Stimulated activated memory B cell treated with anti-CD40 and anti-IgM and Interleukin-4, amounts not matched to agents 10 μg/mL and 1 μg/mL and 100 μg/mL, for 72 hours (primary cell): ENCODE results near the gene TRABD2B.

Source experiments
- ATAC-seq: fragments of 150-1000 bp; cut with Tn5 transposase; 2 replicates; pipeline ENCODE4 v1.10.0; 2021
- H3K27ac Mint-ChIP-seq: one replicate; pipeline ENCODE4 v1.8.0; 2022; ENCODE audit warnings: mild to moderate bottlenecking, mixed read lengths
- H3K27me3 Mint-ChIP-seq: one replicate; pipeline ENCODE4 v1.8.0; 2022; ENCODE audit warnings: mixed read lengths
- H3K36me3 Mint-ChIP-seq: one replicate; pipeline ENCODE4 v1.8.0; 2022; ENCODE audit warnings: mixed read lengths
- H3K4me1 Mint-ChIP-seq: one replicate; pipeline ENCODE4 v1.8.0; 2022; ENCODE audit warnings: mixed read lengths
- H3K4me3 Mint-ChIP-seq: one replicate; pipeline ENCODE4 v1.8.0; 2022; ENCODE audit warnings: mild to moderate bottlenecking, moderate library complexity, mixed read lengths
- H3K9me3 Mint-ChIP-seq: one replicate; pipeline ENCODE4 v1.8.0; 2022; ENCODE audit warnings: mixed read lengths

TRABD2B gene

DNA sequence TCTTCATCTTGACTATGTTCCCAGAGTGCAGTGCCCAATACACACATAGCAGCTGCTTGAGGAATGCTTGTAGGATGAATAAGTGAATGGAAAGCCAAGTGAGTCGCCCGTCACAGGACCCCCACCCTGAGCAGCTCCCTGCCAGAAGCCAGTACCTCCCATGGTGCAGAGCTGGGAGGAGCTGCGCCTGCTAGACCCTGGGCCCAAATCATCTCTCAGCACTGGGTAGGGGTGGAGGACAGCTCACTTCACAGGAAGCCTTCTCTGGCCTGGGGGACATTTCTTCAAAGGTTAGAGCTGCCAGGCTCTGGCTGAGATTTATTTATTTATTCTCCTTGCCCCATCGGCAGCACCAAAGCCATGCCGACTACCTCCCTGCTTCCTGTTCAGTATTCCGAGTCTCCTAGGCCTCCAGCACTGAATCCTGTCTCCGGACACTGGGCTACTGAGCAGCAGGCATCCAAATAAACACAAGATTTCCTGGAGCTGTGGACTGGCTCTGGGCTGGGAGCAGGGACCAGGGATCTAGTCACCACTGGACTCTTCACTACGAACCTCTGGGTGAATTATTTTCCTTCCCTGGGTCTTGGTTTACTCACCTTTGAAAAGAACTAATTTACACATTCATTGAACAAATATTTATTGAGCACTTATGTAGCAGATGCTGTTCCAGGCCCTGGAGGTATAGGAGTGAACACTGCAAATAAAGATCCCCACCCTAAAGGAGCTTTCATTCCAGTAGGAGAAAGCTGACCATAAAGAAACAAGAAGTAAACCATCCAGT, 187.7 kb downstream of the TRABD2B start:
- ATAC-seq: no peak
- H3K27ac Mint-ChIP-seq: no peak overlapping the region

DNA sequence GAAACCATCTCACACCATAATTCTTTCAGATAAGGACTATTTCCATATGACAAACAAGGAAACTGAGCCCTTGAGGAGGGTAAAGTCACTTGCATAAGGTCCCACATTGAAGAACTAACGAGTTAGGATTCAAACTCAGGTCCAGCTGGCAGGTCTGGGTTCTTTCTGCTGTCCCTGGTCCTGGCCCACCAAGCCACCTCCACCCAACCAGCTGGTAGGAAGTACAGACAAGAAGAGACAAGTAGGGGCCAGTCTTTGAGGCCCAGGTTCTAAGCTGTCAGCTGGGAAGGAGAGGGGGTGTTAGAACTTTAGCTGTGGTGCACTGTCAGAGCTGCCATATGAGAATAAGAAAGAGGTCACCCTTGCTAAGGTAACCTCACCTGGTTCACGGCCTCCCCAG, 188.6 kb downstream of the TRABD2B start:
- Mint-ChIP-seq H3K27ac (no peak overlapping the region), H3K4me3 (no peak overlapping the region), H3K4me1 (peaks cover 5% of the 10 kb centered on the region), H3K27me3 (peaks cover 17% of the 10 kb centered on the region), H3K9me3 (no peaks in the 10 kb centered on the region), H3K36me3 (no peaks in the 10 kb centered on the region)
- no peak for ATAC-seq

More for the DNA sequence above, 187.7 kb downstream of the TRABD2B start:
- Mint-ChIP-seq H3K4me3 (no peak overlapping the region), H3K27me3 (peaks cover 23% of the 10 kb centered on the region), H3K36me3 (no peaks in the 10 kb centered on the region), H3K9me3 (no peaks in the 10 kb centered on the region), H3K4me1 (peaks cover 5% of the 10 kb centered on the region)

DNA sequence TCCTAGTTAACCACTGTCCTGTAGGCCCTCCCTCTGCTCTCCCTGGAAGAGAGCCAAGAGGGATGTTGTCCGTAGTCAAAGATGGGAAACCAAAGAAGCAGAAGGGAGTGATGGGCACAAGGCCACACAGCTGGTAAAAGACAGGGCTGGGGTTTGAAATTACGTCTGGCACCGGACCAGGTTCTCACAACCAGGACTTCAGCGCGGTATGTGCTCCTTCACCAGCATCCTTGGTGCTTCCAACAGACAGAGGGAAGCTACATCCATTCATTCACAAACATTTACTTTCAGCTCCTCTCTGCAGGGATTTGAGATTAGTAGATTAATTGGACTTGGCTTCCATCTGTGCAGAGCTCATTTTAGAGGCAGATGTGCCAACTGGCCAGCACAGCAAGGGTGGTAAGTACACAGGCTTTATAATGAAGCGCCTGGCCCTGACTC, 191.2 kb downstream of the TRABD2B start:
- H3K9me3 Mint-ChIP-seq: no peaks in the 10 kb centered on the region
- peaks cover 5% of the 10 kb centered on the region for H3K4me1 Mint-ChIP-seq
- no peak overlapping the region for H3K27ac Mint-ChIP-seq
- H3K27me3 Mint-ChIP-seq: peaks cover 15% of the 10 kb centered on the region
- H3K36me3 Mint-ChIP-seq: no peaks in the 10 kb centered on the region
- H3K4me3 Mint-ChIP-seq: no peak overlapping the region
- no peak for ATAC-seq

DNA sequence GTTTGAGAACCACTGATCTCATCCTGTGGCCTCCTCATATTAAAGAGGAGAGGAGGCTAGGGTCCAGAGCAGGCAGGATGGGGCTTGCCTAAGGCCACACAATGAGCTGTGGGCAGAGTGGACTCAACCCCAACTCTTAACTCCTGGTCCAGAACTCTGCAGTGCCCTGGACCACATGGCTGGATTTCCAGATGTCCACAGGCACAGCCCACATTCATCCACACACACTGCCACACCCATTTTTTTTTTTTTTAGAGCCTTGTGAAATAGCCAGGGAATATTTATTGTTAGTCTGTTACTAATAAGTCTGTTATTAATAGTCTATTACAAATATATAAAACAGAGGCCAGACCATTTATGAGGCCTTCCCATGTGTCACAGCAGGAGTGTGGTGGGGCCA, 192.2 kb downstream of the TRABD2B start:
- Mint-ChIP-seq H3K4me3 (no peak overlapping the region), H3K9me3 (no peaks in the 10 kb centered on the region), H3K27ac (no peak overlapping the region), H3K27me3 (peaks cover 5% of the 10 kb centered on the region), H3K36me3 (no peaks in the 10 kb centered on the region), H3K4me1 (peaks cover 5% of the 10 kb centered on the region)
- no peak for ATAC-seq

DNA sequence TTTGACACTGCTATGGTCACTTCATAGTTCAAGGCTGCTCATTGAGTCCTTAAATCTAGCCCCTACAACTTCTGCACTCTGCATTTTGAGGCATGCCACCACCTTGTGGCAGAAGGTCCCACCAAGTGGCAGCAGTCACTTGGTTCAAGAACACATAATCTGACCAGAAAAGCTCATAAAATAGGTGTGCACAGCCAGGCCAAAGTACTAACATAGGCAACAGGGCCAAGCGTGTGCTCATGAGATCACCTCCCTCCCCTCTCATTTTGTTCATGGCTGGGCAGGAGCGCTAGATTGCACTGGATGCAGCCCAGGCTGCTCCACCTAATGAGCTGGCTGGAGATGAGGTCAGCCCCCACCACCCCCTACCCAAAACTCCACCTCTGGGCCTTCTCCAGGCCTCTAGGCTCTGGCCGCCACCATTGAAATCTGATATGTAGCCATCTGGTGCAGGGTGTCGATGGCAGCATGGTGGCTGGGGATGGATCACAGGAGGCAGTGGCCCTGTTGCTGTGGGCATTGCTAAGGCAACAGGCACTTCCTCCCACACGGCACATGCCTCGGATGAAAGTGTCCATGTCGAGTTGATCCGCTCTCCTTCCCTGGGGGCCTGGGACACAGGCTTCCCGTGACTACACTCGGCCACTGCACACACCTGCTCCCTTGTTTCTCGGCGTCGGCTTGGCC, 193.2 kb downstream of the TRABD2B start:
- H3K36me3 Mint-ChIP-seq: no peaks in the 10 kb centered on the region

DNA sequence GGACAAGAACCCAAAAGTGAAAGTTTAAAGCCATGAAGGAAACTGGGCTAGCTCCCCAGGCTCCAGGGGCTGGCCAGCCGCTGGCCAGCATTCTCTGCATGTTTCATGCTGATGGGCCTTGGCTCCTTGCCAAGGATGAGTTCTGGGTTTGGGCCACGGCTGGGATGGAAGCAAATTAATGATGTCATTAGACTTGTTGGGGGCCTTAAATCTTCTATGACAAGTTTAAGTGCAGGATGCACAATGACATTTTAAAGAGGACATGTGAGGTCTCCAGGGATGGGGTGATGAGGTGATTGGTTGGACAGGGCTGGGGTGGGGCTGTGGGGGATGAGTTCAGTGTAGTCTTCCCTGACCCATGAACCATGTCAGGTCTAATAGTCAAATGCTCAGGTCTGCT, 199.6 kb downstream of the TRABD2B start:
- H3K4me1 Mint-ChIP-seq: no peaks in the 10 kb centered on the region
- ATAC-seq: no peak
- H3K4me3 Mint-ChIP-seq: no peak overlapping the region
- peaks cover under 1% of the 10 kb centered on the region for H3K27me3 Mint-ChIP-seq
- no peaks in the 10 kb centered on the region for H3K36me3 Mint-ChIP-seq
- H3K9me3 Mint-ChIP-seq: no peaks in the 10 kb centered on the region
- H3K27ac Mint-ChIP-seq: no peak overlapping the region

More for the DNA sequence above, 193.2 kb downstream of the TRABD2B start:
- ATAC-seq: no peak
- Mint-ChIP-seq H3K4me1 (peaks cover 5% of the 10 kb centered on the region), H3K27me3 (no peaks in the 10 kb centered on the region), H3K4me3 (no peak overlapping the region), H3K9me3 (no peaks in the 10 kb centered on the region), H3K27ac (no peak overlapping the region)

DNA sequence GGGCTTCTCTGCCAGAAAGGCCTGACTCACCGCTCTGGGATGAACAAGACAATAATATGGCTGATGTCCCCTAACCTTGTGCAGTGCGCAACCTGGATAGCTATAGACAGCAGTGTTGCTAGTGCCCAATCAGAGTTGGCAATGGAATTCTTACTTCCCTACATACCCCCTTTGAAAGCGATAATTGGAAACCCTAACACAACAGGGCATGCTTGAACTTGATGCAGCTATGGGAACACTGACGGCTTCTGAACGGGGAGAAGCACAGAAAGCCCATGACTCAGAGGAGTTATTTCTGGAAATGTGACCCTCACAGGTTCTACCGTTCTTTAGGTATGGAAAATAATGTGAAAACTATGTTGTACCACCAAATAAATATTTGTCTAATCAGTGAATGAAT, 200.6 kb downstream of the TRABD2B start:
- no peak for ATAC-seq
- Mint-ChIP-seq H3K9me3 (no peaks in the 10 kb centered on the region), H3K4me1 (no peaks in the 10 kb centered on the region), H3K36me3 (no peaks in the 10 kb centered on the region), H3K4me3 (no peak overlapping the region), H3K27ac (no peak overlapping the region), H3K27me3 (peaks cover 10% of the 10 kb centered on the region)

DNA sequence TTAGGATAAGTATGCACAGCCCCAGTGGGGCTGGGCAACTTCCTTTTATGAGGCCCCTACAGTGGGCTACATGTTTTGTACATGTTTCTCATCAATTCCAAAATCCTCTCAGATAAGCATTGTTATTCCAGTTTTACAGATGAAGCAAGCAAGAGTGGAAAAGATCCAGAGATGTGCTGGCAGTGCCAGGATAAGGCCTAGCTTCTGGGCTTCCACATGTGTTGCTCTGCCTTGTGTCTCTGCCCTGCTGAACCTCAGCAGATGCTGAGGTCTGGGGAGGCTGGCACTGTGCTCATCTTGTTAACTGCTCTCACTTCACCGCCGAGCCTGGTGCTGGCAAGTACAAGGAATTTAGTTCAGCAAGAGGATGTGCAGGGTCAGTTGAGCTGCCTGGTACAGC, 202.1 kb downstream of the TRABD2B start:
- Mint-ChIP-seq H3K36me3 (no peaks in the 10 kb centered on the region), H3K4me1 (no peaks in the 10 kb centered on the region), H3K27ac (no peak overlapping the region), H3K27me3 (peaks cover 11% of the 10 kb centered on the region), H3K9me3 (no peaks in the 10 kb centered on the region), H3K4me3 (no peak overlapping the region)
- no peak for ATAC-seq

DNA sequence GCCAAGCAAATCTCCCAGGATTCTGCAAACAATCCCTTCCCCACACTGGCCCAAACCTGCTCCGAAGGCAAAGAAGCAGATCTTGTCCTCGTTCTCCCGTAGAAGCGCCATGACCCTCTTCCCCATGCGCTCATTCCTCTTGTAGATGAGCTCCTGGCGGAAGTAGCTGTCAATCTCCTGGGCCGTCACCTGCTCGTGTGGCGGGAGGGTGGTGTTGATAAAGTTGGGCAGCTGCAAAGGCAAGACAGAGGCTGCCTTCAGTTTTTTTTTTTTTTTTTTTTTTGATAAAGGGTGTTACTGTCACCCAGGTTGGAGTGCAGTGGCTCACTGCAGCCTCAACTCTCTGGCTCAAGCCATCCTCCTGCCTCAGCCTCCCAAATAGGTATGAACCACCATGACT, 202.7 kb downstream of the TRABD2B start:
- H3K9me3 Mint-ChIP-seq: no peaks in the 10 kb centered on the region
- ATAC-seq: no peak
- H3K4me3 Mint-ChIP-seq: no peak overlapping the region
- H3K4me1 Mint-ChIP-seq: no peaks in the 10 kb centered on the region
- H3K36me3 Mint-ChIP-seq: no peaks in the 10 kb centered on the region
- no peak overlapping the region for H3K27ac Mint-ChIP-seq
- H3K27me3 Mint-ChIP-seq: peaks cover 11% of the 10 kb centered on the region

DNA sequence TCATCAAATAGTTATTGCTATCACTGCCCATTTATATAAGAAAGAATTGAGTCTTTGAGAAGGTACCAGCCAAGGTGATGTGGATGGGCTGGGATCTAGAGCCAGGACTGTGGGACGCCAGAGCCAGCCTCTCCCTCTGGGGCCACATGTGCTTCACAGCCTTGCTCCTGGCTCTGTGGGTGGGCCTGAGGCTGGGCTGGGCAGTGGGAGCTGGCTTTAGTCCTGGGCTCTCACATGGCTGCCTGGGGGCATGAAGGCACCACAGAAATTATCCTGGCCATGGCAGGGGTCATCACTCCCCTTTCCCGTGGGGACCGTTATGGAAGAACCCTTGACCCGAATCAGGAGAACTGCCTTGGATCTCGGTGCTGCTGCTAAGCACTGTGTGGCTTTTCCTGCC, 203.1 kb downstream of the TRABD2B start:
- H3K4me3 Mint-ChIP-seq: no peak overlapping the region
- no peak for ATAC-seq

DNA sequence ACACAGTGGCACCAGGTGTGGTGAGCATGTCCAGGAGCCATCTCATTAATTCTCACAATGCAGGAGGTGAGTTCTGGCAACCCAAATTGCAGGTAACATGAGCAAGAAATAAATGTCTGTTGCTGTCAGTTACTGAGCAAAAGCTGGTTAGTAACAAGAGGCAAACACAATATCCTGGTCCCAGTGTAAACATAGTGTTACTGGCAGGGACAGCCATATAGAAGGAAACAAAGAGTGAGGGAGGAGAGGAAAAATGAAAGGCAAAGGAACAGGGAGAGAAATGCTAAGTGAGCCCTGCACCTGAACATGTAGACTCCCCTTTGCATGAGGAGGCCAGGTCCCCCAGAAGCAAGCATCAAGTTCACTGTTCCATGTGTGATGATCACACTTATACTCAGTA, 203.6 kb downstream of the TRABD2B start:
- no peaks in the 10 kb centered on the region for H3K9me3 Mint-ChIP-seq
- H3K4me1 Mint-ChIP-seq: no peaks in the 10 kb centered on the region
- ATAC-seq: no peak
- no peak overlapping the region for H3K27ac Mint-ChIP-seq
- H3K4me3 Mint-ChIP-seq: no peak overlapping the region
- H3K27me3 Mint-ChIP-seq: peaks cover 11% of the 10 kb centered on the region
- no peaks in the 10 kb centered on the region for H3K36me3 Mint-ChIP-seq

More for the DNA sequence above, 203.1 kb downstream of the TRABD2B start:
- Mint-ChIP-seq H3K27ac (no peak overlapping the region), H3K36me3 (no peaks in the 10 kb centered on the region), H3K4me1 (no peaks in the 10 kb centered on the region), H3K9me3 (no peaks in the 10 kb centered on the region), H3K27me3 (peaks cover 11% of the 10 kb centered on the region)

DNA sequence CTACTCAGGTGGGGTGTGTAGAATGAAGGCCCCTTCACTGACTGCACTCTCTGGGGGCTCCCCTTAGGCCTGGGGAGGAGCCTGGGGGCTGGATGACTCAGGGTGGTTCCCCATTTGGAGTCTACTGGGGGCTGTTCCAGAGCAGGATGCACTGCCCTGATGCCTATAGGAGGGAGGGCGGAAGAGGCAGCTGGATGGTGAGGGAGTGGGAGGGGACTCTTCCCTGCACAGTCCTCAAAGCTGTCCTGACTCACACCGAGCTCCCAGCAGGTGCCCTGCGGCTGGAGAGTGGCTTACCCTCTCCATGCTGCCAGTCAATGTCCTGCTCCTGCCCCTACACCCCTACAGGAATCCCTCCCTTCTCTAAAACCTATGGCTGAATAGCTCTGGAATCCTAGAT, 204.4 kb downstream of the TRABD2B start:
- Mint-ChIP-seq H3K4me3 (no peak overlapping the region), H3K27ac (no peak overlapping the region), H3K4me1 (no peaks in the 10 kb centered on the region), H3K9me3 (no peaks in the 10 kb centered on the region), H3K36me3 (no peaks in the 10 kb centered on the region), H3K27me3 (peaks cover 11% of the 10 kb centered on the region)
- no peak for ATAC-seq

DNA sequence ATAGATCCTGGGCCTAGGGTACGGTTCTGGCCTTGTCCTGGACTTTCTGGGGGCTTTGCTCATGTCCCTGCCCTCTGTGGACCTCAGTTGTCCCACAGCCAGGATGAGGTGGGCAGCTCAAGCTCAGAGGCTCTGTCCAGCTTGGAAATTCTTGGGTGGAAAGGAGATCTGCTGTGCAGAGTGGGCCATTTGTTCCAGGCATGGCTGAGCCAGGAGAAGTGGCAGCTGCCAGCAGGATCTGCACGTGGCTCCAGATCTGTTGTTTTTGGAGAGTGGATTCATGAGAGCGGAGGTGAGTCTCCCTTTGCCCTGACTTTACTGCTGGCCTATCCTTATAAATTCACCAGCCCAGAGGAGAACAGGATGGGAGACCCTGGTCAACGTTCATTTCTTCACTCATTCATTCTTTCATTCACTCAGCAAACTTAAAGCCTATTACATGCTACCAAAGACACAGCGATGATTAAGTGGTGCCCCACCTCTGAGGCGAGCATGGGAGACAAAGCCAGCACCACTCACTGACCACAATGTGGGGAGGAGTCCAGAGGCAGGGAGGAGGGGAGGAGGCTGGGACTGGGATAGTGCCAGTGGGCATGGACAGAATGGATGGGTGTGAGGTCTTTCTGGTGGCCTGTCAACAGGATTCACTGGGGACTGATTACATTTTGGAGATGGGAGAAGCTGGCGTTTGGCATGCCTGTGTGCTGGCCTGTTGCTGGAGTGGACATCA, 205.1 kb downstream of the TRABD2B start:
- Mint-ChIP-seq H3K27me3 (peaks cover 11% of the 10 kb centered on the region), H3K4me3 (no peak overlapping the region)

DNA sequence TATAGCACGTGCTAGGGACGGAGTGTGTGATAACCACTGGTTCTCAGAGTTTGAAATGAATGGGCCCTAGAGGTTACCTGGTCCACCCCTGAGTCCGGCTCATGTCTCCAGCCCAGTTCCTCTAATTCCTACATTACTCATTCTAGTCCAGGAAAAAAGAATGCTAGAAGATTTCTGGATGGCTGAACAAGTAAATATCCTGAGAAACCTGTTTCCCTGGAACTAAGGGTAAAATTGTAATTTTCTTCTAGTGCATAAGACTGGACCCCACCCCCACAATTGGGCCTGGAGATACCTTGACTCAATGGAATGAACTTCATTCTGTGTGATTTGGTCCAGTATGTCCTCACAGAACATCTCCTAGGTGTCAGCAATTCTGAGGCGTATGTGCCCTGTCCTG, 208.4 kb downstream of the TRABD2B start:
- Mint-ChIP-seq H3K27ac (no peak overlapping the region), H3K4me1 (no peaks in the 10 kb centered on the region), H3K27me3 (peaks cover 11% of the 10 kb centered on the region), H3K9me3 (no peaks in the 10 kb centered on the region), H3K4me3 (no peak overlapping the region), H3K36me3 (no peaks in the 10 kb centered on the region)
- ATAC-seq: no peak

More for the DNA sequence above, 205.1 kb downstream of the TRABD2B start:
- H3K27ac Mint-ChIP-seq: no peak overlapping the region
- ATAC-seq: no peak
- no peaks in the 10 kb centered on the region for H3K9me3 Mint-ChIP-seq
- no peaks in the 10 kb centered on the region for H3K36me3 Mint-ChIP-seq
- H3K4me1 Mint-ChIP-seq: no peaks in the 10 kb centered on the region

DNA sequence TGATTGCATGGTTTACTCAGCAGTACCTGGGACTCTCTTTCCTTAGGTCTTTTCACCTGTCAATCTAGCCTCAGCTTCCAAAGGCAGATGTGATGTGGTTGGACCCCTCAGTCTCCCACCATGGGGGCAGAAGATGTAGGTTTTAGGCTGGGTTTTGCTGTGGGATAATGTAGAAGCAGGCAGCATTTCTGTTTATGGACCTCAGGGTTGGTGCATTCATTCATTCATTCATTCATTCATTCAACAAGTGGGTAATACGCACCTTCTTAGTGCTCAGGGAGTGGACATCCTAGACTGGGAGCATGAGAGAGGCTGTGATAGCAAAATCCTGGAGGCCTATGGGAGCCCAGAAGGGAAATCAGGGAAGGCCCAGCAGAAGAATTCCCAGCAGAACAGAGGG, 209.6 kb downstream of the TRABD2B start:
- H3K9me3 Mint-ChIP-seq: no peaks in the 10 kb centered on the region
- no peak overlapping the region for H3K27ac Mint-ChIP-seq
- H3K4me3 Mint-ChIP-seq: no peak overlapping the region
- no peak for ATAC-seq
- peaks cover 11% of the 10 kb centered on the region for H3K27me3 Mint-ChIP-seq
- no peaks in the 10 kb centered on the region for H3K4me1 Mint-ChIP-seq
- no peaks in the 10 kb centered on the region for H3K36me3 Mint-ChIP-seq
